ENCODE results near the gene HERC5.

DNA sequence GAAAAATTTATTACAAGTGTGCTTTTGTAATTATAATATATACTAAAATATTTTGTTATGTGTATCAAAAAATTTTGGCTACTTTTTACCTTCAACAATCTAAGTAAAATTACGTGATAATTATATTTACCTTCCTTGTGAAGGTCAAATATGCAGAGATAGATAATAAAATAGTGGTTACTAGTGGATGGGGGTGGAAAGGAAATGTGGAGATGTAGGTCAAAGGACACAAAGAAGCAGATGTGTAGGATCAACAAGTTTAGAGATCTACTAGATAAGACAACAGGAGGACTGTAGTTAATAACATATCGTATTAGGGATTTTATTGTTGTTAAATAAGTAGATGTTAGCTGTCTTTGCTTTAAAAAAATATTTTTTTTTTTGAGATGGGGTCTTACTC, 21.3 kb downstream of the HERC5 start:
- TF ChIP-seq, protein P1, sequence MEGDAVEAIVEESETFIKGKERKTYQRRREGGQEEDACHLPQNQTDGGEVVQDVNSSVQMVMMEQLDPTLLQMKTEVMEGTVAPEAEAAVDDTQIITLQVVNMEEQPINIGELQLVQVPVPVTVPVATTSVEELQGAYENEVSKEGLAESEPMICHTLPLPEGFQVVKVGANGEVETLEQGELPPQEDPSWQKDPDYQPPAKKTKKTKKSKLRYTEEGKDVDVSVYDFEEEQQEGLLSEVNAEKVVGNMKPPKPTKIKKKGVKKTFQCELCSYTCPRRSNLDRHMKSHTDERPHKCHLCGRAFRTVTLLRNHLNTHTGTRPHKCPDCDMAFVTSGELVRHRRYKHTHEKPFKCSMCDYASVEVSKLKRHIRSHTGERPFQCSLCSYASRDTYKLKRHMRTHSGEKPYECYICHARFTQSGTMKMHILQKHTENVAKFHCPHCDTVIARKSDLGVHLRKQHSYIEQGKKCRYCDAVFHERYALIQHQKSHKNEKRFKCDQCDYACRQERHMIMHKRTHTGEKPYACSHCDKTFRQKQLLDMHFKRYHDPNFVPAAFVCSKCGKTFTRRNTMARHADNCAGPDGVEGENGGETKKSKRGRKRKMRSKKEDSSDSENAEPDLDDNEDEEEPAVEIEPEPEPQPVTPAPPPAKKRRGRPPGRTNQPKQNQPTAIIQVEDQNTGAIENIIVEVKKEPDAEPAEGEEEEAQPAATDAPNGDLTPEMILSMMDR (IDR thresholded peaks at IDR 0.05): no peak
- no peak for TF ChIP-seq POLR2A (IDR thresholded peaks at IDR 0.05)
